HG02759 (cell line): Measurements from ENCODE around the gene CARHSP1.
"Not testable (repeated sequence)": the region's sequence is repeated elsewhere in the genome, so short reads cannot be mapped to it uniquely, and the experiment has no call there.

Experiments
- ATAC-seq: cut with Tn5 transposase; IDR thresholded peaks from one replicate; pipeline ENCODE4 v1.9.1; 2021; ENCODE audit warnings: mild to moderate bottlenecking, moderate library complexity; ENCODE audit not compliant: unreplicated experiment

The CARHSP1 gene

GRCh38 chr16:8858994-8859912, 9.6 kb downstream of the CARHSP1 start:
- no peak for ATAC-seq

- no peak for ATAC-seq
Observed at GRCh38 chr16:8855972-8856371, 12.8 kb downstream of the CARHSP1 start.

DNA sequence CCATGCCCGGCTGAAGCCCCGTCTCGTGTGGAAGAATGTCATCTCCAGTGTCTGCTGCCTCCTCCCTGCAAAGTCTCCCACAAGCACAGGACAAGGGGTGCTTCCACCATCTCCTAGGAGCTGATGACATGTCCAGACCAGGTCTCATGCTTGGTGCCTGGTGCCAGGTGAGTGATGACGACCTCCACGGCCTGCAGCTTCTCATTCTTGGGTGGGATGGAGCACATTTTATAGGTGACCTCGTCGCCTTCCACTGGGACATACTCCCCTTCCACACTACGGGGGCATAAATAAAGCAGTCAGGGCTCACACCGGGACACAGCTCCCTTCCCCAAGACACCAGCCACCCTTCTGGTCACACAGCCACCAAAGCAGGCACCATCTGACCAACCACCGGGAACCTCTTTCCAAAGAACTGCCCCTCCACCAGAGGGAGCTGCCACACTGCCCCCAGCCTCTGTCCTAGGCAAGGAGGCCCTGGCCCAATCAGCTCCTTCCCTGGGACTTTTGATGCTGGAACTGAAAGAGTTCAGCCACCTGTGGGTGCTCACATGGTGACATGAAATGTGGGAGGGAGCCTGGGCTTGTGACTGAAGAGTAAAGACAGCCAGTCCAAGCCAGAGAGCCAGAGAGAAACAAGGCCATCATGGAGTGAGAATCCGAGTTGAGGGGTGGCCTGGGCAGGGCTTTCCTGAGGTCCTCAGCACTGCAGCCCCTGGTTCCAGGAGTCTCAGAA, 13.6 kb downstream of the CARHSP1 start:
- no peak for ATAC-seq

GRCh38 chr16:8854298-8854948, 14.4 kb downstream of the CARHSP1 start:
- no peak for ATAC-seq

DNA sequence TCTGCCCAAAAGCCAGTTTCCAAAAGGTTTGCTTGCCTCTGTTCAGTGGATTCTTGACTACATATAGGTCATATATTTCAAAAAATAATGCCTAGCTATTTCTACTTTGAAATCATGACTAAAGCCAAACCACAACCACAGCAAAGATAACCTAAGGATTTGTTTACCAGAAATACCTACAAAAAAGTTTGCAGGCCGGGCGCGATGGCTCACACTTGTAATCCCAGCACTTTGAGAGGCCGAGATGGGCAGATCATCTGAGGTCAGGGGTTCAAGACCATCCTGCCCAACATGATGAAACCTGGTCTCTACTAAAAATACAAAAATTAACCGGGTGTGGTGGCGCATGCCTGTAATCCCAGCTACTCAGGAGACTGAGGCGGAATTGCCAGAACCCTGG, 15.2 kb downstream of the CARHSP1 start:
- ATAC-seq: no peak

GRCh38 chr16:8853150-8853549, 15.7 kb downstream of the CARHSP1 start:
- ATAC-seq: no peak

- no peak for ATAC-seq
Observed at GRCh38 chr16:8852534-8852933, 16.3 kb downstream of the CARHSP1 start.

DNA sequence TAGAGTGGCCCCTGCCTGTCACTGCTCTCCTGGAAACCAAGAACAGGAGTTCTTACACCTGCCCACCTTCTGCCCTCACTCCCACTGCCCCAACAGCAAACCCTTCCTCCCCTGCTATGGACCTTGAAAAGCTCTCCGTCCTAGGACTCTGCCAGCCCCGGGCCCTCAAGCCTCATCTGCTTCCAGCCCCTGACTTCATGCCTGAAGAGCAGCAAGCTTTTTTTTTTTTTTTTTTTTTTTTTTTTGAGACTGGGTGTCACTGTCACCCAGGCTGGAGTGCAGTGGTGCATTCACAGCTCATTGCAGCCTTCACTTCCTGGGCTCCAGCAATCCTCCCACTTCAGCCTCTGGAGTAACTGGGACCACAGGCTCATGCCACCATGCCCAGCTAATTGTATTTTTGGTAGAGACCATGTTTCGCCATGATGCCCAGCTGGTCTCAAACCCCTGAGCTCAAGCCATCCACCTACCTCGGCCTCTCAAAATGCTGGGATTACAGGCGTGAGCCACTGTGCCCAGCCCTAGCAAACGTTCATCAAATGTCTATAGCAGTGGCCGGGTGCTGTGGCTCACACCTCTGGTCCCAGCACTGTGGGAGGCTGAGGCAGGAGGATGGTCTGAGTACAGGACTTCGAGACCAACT, 16.9 kb downstream of the CARHSP1 start:
- no peak for ATAC-seq

DNA sequence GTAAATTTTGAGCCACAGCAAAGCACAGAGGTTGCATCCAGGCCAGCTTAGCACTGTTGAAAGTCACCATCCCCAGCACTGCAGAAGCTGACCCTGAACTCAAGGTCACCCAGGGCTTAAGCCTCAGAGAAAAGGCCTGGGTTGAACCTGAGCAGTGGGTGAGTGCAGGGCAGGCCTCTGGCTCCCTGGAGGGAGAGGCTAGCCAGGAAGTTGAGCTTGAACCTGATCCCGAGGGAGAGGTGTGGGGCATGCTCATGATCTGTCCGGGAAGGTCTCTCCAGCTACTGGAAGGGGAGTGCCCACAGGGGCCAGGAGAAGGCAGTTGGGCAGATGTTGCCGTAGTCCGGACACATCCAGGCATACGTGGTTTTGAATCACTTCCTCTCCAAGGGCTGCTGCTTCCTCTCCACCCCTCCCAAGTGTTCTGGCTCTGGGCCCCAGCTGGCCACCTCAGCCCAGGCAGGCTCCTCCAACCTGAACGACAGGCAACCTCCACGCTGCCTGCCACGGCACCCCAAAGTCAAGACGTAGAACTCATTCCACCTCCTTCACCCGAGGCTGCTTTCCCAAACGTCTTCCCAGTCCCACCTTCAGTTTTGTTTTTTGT, 18.4 kb downstream of the CARHSP1 start:
- ATAC-seq: no peak

DNA sequence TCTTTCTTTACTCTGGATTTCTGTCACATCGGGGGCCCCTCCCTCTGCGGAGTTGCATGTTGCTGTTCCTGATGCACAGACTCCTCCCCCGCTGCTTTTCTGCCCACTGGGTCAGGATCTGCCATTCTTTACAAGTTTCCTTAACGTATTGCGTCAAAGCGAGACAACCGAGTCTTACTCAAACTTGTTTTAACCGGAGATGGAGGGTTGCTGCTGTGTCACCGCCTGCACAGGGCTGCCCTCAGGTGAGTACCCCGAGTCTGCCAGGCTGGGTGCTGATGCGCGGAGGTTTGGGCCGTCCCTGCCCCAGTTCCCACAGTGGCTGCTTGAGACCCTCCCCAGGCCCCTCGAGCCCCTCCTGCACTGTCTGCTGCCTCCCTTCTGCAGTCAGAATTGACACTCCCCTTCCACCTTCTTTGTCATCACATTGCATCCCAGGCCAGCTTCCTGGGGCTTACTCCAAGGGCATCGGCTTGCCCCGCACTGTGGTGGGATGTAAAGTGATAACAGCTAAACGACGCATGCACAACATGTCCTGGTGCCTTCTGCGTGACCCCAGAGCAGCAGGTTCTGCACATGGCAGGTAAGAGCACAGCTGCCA, 19.3 kb downstream of the CARHSP1 start:
- no peak for ATAC-seq

DNA sequence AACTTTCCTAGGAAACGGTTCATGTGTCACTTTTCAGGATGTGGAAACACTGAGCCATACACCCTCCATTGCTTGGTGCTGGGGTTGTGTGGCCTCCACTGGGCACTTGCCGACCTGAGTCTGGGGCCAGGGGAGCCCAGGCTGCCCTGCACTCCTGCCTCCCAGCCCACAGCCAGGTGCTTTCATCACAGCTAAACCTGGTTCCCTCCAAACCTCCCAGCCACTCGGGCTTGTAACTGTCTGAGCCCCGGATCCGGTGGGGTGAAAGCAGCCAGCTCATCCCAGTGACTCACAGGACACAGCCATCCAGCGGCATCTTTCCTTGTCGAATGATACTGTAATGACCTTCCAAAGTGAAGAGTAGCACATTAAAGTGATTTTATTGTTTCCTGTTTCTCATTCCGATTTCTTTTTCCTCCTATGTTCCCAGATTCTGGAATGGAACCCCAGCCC, 19.8 kb downstream of the CARHSP1 start:
- no peak for ATAC-seq

DNA sequence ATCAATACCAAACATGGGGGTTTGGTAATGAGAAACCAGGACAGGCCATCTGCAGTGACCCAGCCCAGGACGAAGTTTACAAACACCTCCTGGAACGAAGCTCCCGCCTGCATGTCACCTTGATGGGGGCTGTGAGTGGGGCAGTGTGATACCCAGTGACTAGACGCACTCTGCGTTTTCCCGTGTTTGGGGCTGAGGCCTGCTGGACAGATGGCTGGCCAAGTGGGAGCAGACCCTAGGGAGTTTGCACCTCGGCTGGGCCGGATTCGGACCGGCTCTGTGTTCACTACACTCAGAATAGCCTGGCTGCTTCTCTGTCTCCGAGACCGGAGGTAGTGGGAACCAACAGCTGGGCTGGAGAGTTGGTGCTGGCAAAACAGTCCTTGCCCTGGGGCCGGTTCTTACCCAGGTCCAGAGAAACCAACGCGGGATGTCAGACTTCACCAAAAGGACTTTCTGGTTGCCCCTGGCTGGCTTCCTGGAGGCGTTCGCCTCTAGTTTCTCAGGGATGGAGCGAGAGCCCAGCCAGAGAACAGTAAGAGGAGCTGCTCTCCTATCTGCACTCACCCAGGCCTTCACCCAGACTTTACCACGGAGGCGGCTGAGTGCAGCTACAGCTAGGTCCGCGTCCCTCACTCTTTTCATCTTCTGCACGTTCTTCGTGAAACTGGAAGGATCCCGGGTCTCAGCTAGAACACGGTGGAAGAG, 20.4 kb downstream of the CARHSP1 start:
- ATAC-seq: no peak

DNA sequence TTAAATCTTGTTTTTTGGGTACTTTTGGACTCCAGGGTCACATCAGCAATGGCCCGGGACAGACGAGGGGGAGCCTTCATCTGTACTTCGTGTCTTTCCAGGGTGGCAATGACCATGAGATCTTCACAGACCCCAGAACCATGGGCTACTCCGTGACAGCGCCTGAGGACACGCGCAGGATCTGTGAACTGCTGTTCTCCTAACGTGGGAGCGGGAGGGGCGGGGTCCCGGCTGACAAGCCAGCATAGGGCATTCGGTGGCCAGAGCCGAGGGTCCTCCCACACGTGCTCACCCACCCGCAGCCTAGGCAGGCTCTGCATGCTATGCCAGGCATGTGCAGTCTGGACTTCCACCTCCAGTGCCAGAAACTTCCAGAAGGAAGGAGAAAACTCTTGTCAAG, 21.2 kb downstream of the CARHSP1 start:
- no peak for ATAC-seq

- ATAC-seq: no peak
Observed at GRCh38 chr16:8847145-8847544, 21.7 kb downstream of the CARHSP1 start.

DNA sequence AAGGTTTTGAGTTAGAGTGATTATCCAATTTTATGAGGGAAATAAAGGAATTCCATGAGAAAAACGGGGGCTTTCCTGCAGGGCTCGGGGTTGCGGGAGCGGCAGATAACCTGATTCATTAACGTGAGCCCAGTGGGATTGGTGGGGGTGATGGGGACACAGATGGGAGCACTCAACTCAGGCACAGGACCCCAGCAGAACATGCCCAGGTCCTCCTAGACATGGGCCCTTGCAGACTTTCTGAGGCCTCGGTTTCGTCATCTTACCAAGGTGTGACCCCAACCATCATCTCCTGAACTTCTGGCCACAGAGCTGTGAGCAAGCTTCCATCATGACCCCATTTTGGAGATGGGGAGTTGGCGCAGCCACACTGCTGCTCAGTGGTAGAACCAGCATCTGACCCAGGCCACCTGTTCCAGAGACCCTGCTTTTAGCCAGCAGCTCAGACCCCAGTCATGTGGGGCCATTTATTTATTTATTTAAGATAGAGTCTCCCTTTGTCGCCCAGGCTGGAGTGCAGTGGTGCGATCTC, 22.3 kb downstream of the CARHSP1 start:
- no peak for ATAC-seq

GRCh38 chr16:8845699-8846298, 23.0 kb downstream of the CARHSP1 start:
- no peak for ATAC-seq

- not testable (repeated sequence) for ATAC-seq
Observed at GRCh38 chr16:8843296-8843695, 25.5 kb downstream of the CARHSP1 start.

DNA sequence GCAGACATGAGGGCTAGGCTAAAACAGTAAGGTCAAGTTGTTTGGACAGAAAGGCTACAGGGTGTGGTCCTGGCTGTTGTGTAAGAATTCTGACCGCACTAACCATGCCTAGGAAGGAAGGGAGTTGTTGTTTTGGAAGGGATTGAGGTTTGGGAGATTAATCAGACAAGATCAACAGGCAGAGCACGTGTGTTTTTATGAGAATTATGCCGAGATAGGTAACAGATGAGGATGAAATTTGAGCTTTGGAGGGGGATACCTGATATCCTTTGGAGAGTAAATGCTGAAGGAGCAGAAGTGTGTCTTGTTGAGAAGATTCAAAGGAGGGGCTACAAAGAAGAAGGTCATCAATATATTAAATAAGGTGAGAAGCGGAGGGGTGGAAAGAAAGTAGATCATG, 26.8 kb downstream of the CARHSP1 start:
- not testable (repeated sequence) for ATAC-seq

- ATAC-seq: not testable (repeated sequence)
Observed at GRCh38 chr16:8837594-8837993, 31.2 kb downstream of the CARHSP1 start.
